Natural killer cell (primary cell): ENCODE data around the gene CDNF. TPM values are rescaled to one million over a fixed set of nuclear protein-coding genes. Genes with fewer than 3 reads are reported as not detected.

Experiments
- ATAC-seq, 3 donors: fragments of 150-1000 bp in 2 of 3; fragments of 200-7000 bp in 1 of 3; cut with Tn5 transposase; 1 replicate in 1 of 3; 2 replicates in 2 of 3; pipeline ENCODE4 v1.10.0; 2021; ENCODE audit warnings: mild to moderate bottlenecking in 2 of 3, moderate library complexity in 2 of 3
- DNase-seq, 2 donors: peaks; one replicate each; pipeline versions ENCODE4 v3.0.0 to v3.0.0-alpha.2; 2013 to 2021; ENCODE audit warnings: mixed read lengths in 1 of 2
- H3K27ac ChIP-seq: one replicate; pipeline ENCODE4 v1.5.1; 2013; ENCODE audit warnings: mild to moderate bottlenecking, low read length
- H3K27me3 ChIP-seq: one replicate; pipeline ENCODE4 v1.6.1; 2013; ENCODE audit warnings: low read length; ENCODE audit not compliant: control insufficient read depth, insufficient read depth
- H3K36me3 ChIP-seq: one replicate; pipeline ENCODE4 v1.6.1; 2013; ENCODE audit warnings: low read length; ENCODE audit not compliant: control insufficient read depth, insufficient read depth
- H3K4me1 ChIP-seq: one replicate; pipeline ENCODE4 v1.6.1; 2013; ENCODE audit warnings: low read length; ENCODE audit not compliant: control insufficient read depth, insufficient read depth
- H3K4me3 ChIP-seq: one replicate; pipeline ENCODE4 v1.5.1; 2013; ENCODE audit warnings: low read length
- H3K9me3 ChIP-seq: one replicate; pipeline ENCODE4 v1.6.1; 2013; ENCODE audit warnings: low read length; ENCODE audit not compliant: control insufficient read depth, insufficient read depth
- H3K27ac Mint-ChIP-seq, 2 donors: one replicate each; pipeline ENCODE4 v1.8.0; 2022; ENCODE audit warnings: mild to moderate bottlenecking in 2 of 2, mixed read lengths in 2 of 2, moderate library complexity in 1 of 2
- H3K27me3 Mint-ChIP-seq, 2 donors: one replicate each; pipeline ENCODE4 v1.8.0; 2022; ENCODE audit warnings: low read depth in 2 of 2, mixed read lengths in 2 of 2
- H3K36me3 Mint-ChIP-seq: one replicate; pipeline ENCODE4 v1.8.0; 2022; ENCODE audit warnings: mixed read lengths
- H3K4me1 Mint-ChIP-seq, 2 donors: one replicate each; pipeline ENCODE4 v1.8.0; 2022; ENCODE audit warnings: mixed read lengths in 2 of 2
- H3K4me3 Mint-ChIP-seq: one replicate; pipeline ENCODE4 v1.8.0; 2022; ENCODE audit warnings: mild to moderate bottlenecking, moderate library complexity, mixed read lengths
- H3K9me3 Mint-ChIP-seq, 2 donors: one replicate each; pipeline ENCODE4 v1.8.0; 2022; ENCODE audit warnings: mixed read lengths in 2 of 2
- WGBS: methylation state at CpG from one replicate; pipeline ENCODE4 v1.1.7; 2013; ENCODE audit warnings: missing lambda C conversion rate; ENCODE audit not compliant: insufficient coverage; 5-methylcytosine and 5-hydroxymethylcytosine counted together
- intact Hi-C: fragments of 100-400 bp; cut with micrococcal nuclease; formaldehyde crosslinking; loops from one replicate; pipeline ENCODE4 v1.14.2; 2022
- total RNA-seq, 4 donors: library from RNA; stranded (reverse); fragments of 120-200 nt in 1 of 4; gene quantifications; one replicate each; pipeline versions ENCODE4 v1.2.3 to v1.2.4, GENCODE V29; 2013 to 2022
- TF ChIP-seq, protein P1 (sequence below): fragments of 200-600 bp; IDR thresholded peaks from one replicate; pipeline ENCODE4 v1.8.0; 2022; ENCODE audit warnings: antibody characterized with exemption

The CDNF gene
- total RNA-seq, 3 donors from 2014 or later (not counting 1 experiment from before 2014, with no cell fraction given) = 1.8 to 2.2 (median 1.9) TPM

DNA sequence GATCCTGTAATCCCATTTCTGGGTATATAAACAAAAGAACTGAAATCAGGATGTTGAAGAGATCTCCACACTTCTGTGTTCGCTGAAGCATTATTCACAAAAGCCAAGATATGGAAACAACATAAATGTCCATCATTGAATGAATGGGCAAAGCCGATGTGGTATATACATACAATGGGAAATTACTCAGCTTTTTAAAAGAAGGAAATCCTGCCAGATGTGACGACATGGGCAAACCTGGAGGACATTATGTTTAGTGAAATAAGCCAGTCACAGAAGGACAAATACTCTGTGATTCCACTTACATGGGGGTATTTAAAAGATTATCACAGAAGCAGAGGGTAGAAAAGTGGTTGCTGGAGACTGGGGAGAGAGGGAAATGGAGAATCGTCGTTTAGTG lies 39.2 kb downstream of the CDNF start:
- Mint-ChIP-seq H3K9me3 (no peaks in the 10 kb centered on the region), H3K4me1 (no peaks in the 10 kb centered on the region), H3K36me3 (no peaks in the 10 kb centered on the region), H3K27ac (no peak overlapping the region), H3K4me3 (no peak overlapping the region), H3K27me3 (peaks cover 6 to 12% of the 10 kb centered on the region in 2 donors)
- H3K4me3 ChIP-seq = no peak overlapping the region
- no peaks in the 10 kb centered on the region for H3K36me3 ChIP-seq
- DNase-seq (no peak), ATAC-seq (no peak)
- H3K27ac ChIP-seq = no peak overlapping the region
- intact Hi-C loops = no loop called here
- no peaks in the 10 kb centered on the region for H3K4me1 ChIP-seq
- TF ChIP-seq, protein P1, sequence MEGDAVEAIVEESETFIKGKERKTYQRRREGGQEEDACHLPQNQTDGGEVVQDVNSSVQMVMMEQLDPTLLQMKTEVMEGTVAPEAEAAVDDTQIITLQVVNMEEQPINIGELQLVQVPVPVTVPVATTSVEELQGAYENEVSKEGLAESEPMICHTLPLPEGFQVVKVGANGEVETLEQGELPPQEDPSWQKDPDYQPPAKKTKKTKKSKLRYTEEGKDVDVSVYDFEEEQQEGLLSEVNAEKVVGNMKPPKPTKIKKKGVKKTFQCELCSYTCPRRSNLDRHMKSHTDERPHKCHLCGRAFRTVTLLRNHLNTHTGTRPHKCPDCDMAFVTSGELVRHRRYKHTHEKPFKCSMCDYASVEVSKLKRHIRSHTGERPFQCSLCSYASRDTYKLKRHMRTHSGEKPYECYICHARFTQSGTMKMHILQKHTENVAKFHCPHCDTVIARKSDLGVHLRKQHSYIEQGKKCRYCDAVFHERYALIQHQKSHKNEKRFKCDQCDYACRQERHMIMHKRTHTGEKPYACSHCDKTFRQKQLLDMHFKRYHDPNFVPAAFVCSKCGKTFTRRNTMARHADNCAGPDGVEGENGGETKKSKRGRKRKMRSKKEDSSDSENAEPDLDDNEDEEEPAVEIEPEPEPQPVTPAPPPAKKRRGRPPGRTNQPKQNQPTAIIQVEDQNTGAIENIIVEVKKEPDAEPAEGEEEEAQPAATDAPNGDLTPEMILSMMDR = no peak
- H3K27me3 ChIP-seq = no peaks in the 10 kb centered on the region
- no peaks in the 10 kb centered on the region for H3K9me3 ChIP-seq
- 25% methylated on average over 2 of the region's 5 CpGs for WGBS

DNA sequence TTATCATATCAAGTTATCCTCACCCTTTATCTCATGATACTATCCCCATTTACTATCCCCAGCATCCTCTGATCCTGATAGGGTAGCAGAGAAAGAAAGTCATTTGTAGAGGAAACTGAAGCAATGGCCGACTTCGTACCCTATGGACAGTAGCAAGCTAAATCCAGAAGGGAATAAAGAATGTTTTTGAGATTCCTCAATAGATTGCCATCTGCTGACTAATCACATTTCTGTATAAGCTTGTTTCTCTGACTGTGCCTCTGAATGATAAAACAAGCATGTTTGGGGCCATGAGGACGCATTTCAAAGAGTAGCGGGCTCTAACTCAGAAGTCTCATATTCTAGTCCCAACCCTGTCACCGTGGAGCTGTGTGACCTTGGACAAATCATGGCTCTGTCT lies 49.9 kb downstream of the CDNF start:
- no peak overlapping the region for H3K27ac Mint-ChIP-seq
- H3K27me3 Mint-ChIP-seq = no peaks in the 10 kb centered on the region
- no peaks in the 10 kb centered on the region for H3K4me1 ChIP-seq
- ATAC-seq (no peak), DNase-seq (no peak)
- H3K36me3 Mint-ChIP-seq = no peaks in the 10 kb centered on the region
- H3K9me3 ChIP-seq = peaks cover 4% of the 10 kb centered on the region
- no peak overlapping the region for H3K4me3 ChIP-seq
- H3K36me3 ChIP-seq = no peaks in the 10 kb centered on the region
- no peak overlapping the region for H3K27ac ChIP-seq
- H3K4me1 Mint-ChIP-seq = peaks cover 0 to 1% of the 10 kb centered on the region in 2 donors
- TF ChIP-seq, protein P1 = no peak
- H3K4me3 Mint-ChIP-seq = no peak overlapping the region
- intact Hi-C loops = no loop called here
- H3K9me3 Mint-ChIP-seq = no peaks in the 10 kb centered on the region
- no peaks in the 10 kb centered on the region for H3K27me3 ChIP-seq
- 97% methylated on average over 5 of the region's 5 CpGs for whole genome bisulfite sequencing

GRCh38 chr10:14784459-14785055 lies 53.3 kb downstream of the CDNF start:
- TF ChIP-seq, protein P1 = no peak

More at GRCh38 chr10:14784459-14785055, 53.3 kb downstream of the CDNF start:
- H3K4me1 ChIP-seq = peaks cover 4% of the 10 kb centered on the region
- intact Hi-C loops = no loop called here
- 96% methylated on average over 4 of the region's 5 CpGs for WGBS
- H3K9me3 ChIP-seq = peaks cover 4% of the 10 kb centered on the region
- H3K27ac Mint-ChIP-seq = no peak overlapping the region
- H3K36me3 ChIP-seq = no peaks in the 10 kb centered on the region
- ATAC-seq = no peak
- DNase-seq = no peak
- H3K4me3 Mint-ChIP-seq = no peak overlapping the region
- H3K9me3 Mint-ChIP-seq = no peaks in the 10 kb centered on the region
- no peaks in the 10 kb centered on the region for H3K36me3 Mint-ChIP-seq
- H3K27ac ChIP-seq = no peak overlapping the region
- no peaks in the 10 kb centered on the region for H3K27me3 ChIP-seq
- peaks cover 0 to 6% of the 10 kb centered on the region in 2 donors for H3K4me1 Mint-ChIP-seq
- H3K4me3 ChIP-seq = no peak overlapping the region
- no peaks in the 10 kb centered on the region for H3K27me3 Mint-ChIP-seq
